ENCODE data around the gene IGFBPL1.
"Not testable (repeated sequence)": the region's sequence is repeated elsewhere in the genome, so short reads cannot be mapped to it uniquely, and the experiment has no call there.

The IGFBPL1 gene

GRCh38 chr9:38377336-38378083 is 46.7 kb downstream of the IGFBPL1 start:
- not testable (repeated sequence) for DNase-seq (ENCODE audit: low read depth)

GRCh38 chr9:38376021-38376670 is 48.1 kb downstream of the IGFBPL1 start:
- DNase-seq (ENCODE audit: low read depth) = no peak

- DNase-seq (ENCODE audit: low read depth) = no peak
Observed at GRCh38 chr9:38375572-38375963, 48.7 kb downstream of the IGFBPL1 start.

GRCh38 chr9:38374847-38375571 is 49.2 kb downstream of the IGFBPL1 start:
- DNase-seq (ENCODE audit: low read depth) = no peak

GRCh38 chr9:38373679-38374078 is 50.6 kb downstream of the IGFBPL1 start:
- no peak for DNase-seq (ENCODE audit: low read depth)

GRCh38 chr9:38372762-38373619 is 51.3 kb downstream of the IGFBPL1 start:
- DNase-seq (ENCODE audit: low read depth) = no peak

- peak; percentile 32 for DNase-seq (ENCODE audit: low read depth)
Observed at GRCh38 chr9:38371495-38371894, 52.8 kb downstream of the IGFBPL1 start.

- no peak for DNase-seq (ENCODE audit: low read depth)
Observed at GRCh38 chr9:38370176-38370575, 54.1 kb downstream of the IGFBPL1 start.

GRCh38 chr9:38368731-38369130 is 55.5 kb downstream of the IGFBPL1 start:
- no peak for DNase-seq (ENCODE audit: low read depth)

GRCh38 chr9:38367898-38368297 is 56.4 kb downstream of the IGFBPL1 start:
- DNase-seq (ENCODE audit: low read depth) = no peak

GRCh38 chr9:38363589-38363925 is 60.7 kb downstream of the IGFBPL1 start:
- no peak for DNase-seq (ENCODE audit: low read depth)

- DNase-seq (ENCODE audit: low read depth) = peak; percentile 86
Observed at GRCh38 chr9:38362852-38363588, 61.2 kb downstream of the IGFBPL1 start.

GRCh38 chr9:38361473-38361850 is 62.8 kb downstream of the IGFBPL1 start:
- DNase-seq (ENCODE audit: low read depth) = no peak

- DNase-seq (ENCODE audit: low read depth) = no peak
Observed at GRCh38 chr9:38360839-38361472, 63.3 kb downstream of the IGFBPL1 start.

GRCh38 chr9:38359689-38360385 is 64.4 kb downstream of the IGFBPL1 start:
- DNase-seq (ENCODE audit: low read depth) = no peak

GRCh38 chr9:38359297-38359653 is 65.0 kb downstream of the IGFBPL1 start:
- DNase-seq (ENCODE audit: low read depth) = no peak

- DNase-seq (ENCODE audit: low read depth) = peak; percentile 14
Observed at GRCh38 chr9:38358390-38359296, 65.6 kb downstream of the IGFBPL1 start.

GRCh38 chr9:38357350-38358114 is 66.7 kb downstream of the IGFBPL1 start:
- DNase-seq (ENCODE audit: low read depth) = no peak

- DNase-seq (ENCODE audit: low read depth) = no peak
Observed at GRCh38 chr9:38356851-38357250, 67.4 kb downstream of the IGFBPL1 start.
